Measurements from ENCODE around the gene MYBPC2. TPM values are rescaled to one million over a fixed set of nuclear protein-coding genes. Genes with fewer than 3 reads are reported as not detected.

Gene MYBPC2
- total RNA-seq, 1 donor: not detected

GRCh38 chr19:50490411-50490811, 57.7 kb downstream of the MYBPC2 start:
- DNase-seq (ENCODE audit: low read depth): no peak
- no peak overlapping the region for H3K4me3 ChIP-seq (ENCODE audit: low read depth, low read length)
- TF ChIP-seq, protein P1, sequence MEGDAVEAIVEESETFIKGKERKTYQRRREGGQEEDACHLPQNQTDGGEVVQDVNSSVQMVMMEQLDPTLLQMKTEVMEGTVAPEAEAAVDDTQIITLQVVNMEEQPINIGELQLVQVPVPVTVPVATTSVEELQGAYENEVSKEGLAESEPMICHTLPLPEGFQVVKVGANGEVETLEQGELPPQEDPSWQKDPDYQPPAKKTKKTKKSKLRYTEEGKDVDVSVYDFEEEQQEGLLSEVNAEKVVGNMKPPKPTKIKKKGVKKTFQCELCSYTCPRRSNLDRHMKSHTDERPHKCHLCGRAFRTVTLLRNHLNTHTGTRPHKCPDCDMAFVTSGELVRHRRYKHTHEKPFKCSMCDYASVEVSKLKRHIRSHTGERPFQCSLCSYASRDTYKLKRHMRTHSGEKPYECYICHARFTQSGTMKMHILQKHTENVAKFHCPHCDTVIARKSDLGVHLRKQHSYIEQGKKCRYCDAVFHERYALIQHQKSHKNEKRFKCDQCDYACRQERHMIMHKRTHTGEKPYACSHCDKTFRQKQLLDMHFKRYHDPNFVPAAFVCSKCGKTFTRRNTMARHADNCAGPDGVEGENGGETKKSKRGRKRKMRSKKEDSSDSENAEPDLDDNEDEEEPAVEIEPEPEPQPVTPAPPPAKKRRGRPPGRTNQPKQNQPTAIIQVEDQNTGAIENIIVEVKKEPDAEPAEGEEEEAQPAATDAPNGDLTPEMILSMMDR (IDR thresholded peaks at IDR 0.05; ENCODE audit: insufficient read depth, low read length): no peak

DNA sequence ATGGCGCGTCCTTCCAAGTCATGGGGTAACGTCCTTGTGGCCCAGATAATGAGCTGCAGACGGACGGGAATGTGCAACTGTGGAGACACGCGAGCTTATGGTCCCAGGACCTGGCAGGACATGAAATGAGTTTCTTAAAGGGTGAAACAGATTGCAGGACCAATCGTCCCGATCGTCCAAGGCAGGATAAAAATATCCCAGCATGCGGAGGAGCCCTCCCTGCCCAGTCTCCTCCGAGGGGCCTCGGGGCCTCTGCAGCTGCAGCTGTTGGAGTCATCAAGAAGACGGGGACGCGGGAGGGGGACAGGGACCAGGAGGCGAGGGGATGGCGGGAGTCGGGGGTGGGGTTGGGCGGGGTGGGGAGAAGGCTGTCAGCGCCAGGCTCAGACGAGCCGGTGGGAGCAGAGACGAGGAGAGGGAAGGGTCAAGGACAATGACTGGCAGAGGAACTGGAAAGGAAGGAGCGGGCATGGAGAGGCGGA, 58.3 kb downstream of the MYBPC2 start:
- DNase-seq (ENCODE audit: low read depth): no peak
- H3K4me3 ChIP-seq (ENCODE audit: low read depth, low read length): no peak overlapping the region
- TF ChIP-seq, protein P1 (IDR thresholded peaks at IDR 0.05; ENCODE audit: insufficient read depth, low read length): no peak

DNA sequence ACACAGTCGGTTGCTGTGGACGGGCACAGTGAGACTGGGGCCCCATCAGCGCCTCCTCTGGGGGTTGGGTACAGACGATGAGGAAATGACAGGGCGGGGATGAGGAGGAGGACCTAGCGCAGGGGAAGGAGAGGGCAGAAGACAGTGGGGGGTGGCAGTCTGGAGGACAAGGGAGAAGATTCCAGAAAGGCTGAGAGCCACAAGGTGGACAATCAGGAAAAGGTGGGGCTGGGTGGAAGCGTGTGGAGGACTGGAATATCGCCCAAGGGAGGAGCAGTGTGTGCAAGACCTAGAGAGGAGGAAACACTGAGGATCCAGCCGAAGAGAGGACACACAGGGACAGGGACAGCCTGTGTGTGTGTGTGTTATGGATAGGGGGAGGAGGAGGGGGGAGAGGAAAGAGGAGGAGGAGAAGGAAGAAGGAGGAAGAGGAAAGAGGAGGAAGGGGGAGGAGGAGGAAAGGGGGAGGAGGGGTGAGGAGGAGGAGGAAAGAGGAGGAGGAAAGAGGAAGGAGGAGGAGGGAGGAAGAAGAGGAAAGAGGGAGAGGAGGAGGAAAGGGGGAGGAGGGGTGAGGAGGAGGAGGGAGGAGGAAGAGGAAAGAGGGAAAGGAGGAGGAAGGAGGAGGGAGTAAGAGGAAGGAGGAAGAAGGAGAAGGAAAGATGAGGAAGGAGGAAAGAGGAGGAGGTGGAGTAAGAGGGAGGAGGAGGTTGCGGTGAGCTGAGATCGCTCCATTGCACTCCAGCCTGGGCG, 59.8 kb downstream of the MYBPC2 start:
- DNase-seq (ENCODE audit: low read depth): no peak
- H3K4me3 ChIP-seq (ENCODE audit: low read depth, low read length): no peak overlapping the region
- TF ChIP-seq, protein P1 (IDR thresholded peaks at IDR 0.05; ENCODE audit: insufficient read depth, low read length): no peak

- TF ChIP-seq, protein P1 (IDR thresholded peaks at IDR 0.05; ENCODE audit: insufficient read depth, low read length): no peak
- DNase-seq (ENCODE audit: low read depth): no peak
- no peak overlapping the region for H3K4me3 ChIP-seq (ENCODE audit: low read depth, low read length)
Observed at GRCh38 chr19:50493171-50493570, 60.5 kb downstream of the MYBPC2 start.

DNA sequence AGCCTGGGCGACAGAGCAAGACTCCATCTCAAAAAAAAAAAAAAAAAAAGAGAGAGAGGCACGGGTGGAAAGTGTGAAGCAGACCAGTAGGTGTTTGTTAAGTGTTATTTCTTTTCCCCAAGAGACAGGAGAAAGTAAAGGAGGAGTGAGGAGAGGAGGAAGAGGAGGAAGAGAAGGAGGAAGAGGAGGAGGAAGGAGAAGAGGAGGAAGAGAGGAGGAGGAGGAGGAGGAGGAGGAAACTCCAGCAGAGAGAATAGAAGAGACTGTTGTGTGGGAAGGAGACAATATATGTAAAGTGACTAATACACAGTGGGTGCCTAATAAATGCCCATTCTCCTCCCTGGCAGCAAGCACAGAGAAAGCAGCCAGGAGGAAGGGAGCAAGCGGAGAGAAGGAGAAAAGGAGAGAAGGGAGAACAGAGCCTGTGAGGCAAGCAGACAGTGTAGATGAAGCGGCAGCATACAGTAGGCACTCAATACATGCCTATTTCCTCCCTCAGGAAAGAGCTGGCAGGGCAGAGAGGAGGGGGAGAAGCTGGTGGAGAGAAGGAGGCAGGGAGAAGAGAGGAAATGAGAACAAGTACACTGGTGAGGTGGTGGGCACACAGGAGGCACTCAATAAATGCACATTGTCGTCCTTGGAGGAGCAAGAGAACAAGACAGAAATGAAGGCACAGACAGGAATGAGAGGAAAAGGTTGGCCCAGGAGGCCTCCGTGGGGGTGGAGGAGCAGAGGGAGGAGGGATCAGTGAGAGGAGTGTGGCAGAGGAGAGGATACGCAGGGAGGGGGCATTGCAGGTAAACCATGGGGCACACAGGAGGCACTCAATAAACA, 61.7 kb downstream of the MYBPC2 start:
- no peak for DNase-seq (ENCODE audit: low read depth)
- TF ChIP-seq, protein P1 (IDR thresholded peaks at IDR 0.05; ENCODE audit: insufficient read depth, low read length): no peak
- no peak overlapping the region for H3K4me3 ChIP-seq (ENCODE audit: low read depth, low read length)

DNA sequence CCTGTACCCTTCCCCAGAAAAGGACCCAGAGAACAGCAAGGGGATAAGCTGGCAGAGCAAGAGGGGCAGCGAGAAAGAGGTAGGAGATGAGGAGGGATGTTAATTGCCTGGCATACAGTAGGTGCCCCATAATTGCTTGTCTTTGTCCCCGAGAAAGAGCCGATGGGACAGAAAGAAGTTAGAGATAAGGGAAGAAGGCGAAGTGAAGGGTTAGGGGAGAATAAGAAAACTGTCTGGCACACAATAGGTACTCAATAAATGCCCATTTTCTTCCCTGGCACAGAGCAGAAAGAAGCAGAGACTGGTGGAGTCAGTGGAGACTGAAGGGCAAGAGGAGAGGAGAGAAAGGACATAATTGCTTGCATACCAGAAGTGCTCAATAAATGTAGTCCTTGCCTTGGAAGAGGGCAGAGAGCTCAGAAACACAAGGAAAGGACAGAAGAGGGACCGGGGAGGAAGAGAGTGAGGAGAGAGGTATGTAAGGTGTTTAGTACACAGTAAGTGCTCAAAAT, 62.4 kb downstream of the MYBPC2 start:
- H3K4me3 ChIP-seq (ENCODE audit: low read depth, low read length): no peak overlapping the region
- TF ChIP-seq, protein P1 (IDR thresholded peaks at IDR 0.05; ENCODE audit: insufficient read depth, low read length): no peak
- no peak for DNase-seq (ENCODE audit: low read depth)
